ENCODE measurements around the gene NRARP.

Gene NRARP

GRCh38 chr9:137278061-137278701 is 23.9 kb downstream of the NRARP start:
- no peak overlapping the region for H3K9ac ChIP-seq

DNA sequence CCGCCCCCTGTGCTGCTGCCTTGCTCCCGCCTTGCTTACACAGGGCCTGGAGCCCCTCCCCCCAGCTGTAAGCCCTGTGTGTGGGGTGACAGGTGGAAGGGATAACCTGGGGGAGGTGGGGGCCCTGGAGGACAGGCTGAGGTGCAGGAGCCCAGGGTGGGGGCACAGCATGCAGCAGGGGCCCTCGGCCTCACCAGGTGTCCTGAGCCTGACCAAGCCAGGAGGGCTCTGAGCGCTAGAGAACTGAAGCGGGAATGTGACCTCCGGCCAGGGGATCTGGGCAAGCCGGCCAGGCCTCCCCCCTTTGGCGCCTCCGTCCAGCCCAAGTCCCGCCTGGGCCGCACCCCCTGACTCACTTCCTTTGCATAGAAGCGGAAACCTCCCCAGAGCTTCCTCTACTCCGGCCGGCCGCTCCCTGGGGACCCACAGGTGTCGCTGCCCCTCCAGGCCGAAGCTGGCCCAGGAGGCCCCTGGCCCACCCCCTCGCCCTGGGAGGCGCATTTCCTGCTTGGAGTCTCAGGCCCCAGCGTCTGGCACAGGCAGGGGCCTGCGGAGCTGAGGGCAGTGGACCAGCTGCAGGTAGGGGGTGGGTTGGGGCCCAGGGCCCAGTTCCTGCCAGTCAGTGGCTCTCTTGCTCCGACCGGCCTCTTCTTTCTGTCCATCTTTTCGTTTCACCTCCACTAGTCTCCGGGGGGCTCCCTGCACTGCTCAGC is 24.6 kb downstream of the NRARP start, which contains the start of gene TOR4A:
Gene TOR4A, plus strand, starts transcription at position 398 of the 713 bp plus-strand sequence. CDS start 964 bp downstream, outside the sequence.
- H3K36me3 ChIP-seq (ENCODE audit: control insufficient read depth, insufficient read depth, low read length): no peaks in the 10 kb centered on the region

More at GRCh38 chr9:137278061-137278701, 23.9 kb downstream of the NRARP start:
- Histone ChIP-seq H2AFZ (no peak overlapping the region), H3K36me3 (ENCODE audit: control insufficient read depth, insufficient read depth, low read length) (no peaks in the 10 kb centered on the region), H3K4me1 (no peaks in the 10 kb centered on the region), H3K4me3 (ENCODE audit: low read depth, low read length) (peak overlapping the region; percentile 13), H3K27me3 (ENCODE audit: control insufficient read depth, insufficient read depth, low read length) (no peaks in the 10 kb centered on the region), H3K9me3 (ENCODE audit: control insufficient read depth, low read length) (no peaks in the 10 kb centered on the region), H3K27ac (peak overlapping the region; percentile 69), H3K4me2 (ENCODE audit: low read length) (peak overlapping the region; percentile 49), H3K79me2 (no peaks in the 10 kb centered on the region)
- no peak for TF ChIP-seq CTCF (IDR thresholded peaks at IDR 0.05)

DNA sequence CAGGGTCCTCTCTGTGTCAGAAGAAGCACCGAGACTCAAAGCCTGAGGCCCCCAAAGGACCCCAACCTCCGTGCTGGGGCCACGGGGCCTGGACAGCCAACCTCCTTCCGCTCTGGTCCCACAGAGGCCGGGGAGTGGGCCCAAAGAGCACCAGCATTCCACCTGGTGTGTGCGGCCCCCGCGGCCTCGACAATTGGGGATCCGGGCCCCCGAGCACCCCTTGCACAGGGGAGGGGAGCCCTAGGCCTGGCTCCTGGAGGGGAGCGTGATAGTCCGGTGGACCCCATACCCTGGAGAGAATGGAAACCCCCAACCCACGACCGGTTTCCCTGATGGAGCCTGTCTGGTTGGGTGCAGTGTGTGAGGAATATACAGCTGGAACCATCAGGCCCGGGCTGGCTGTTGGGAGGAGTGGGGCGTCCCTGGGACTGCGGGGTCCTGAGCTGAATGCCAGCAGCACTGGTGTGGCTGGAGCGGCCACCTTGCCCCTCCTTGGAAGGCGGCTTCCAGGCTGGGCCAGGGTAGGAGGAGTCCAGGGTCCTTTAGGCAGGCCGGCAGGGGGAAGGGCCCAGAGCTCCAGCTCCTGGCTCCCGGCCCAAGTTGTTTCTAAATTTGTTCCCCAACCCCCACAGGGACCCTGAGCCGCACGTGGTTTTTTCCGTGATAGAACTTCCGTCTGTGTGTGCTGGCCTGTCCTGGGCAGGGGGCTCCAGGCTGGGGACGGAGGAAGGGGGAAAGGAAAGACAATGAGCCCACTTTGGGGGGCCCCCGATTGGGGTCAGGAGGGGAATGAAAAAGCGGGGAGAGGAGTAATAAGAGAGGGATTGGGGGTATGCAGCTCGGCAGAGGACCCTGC is 25.4 kb downstream of the NRARP start:
- Histone ChIP-seq H2AFZ (no peak overlapping the region), H3K9ac (no peak overlapping the region), H3K36me3 (ENCODE audit: control insufficient read depth, insufficient read depth, low read length) (no peaks in the 10 kb centered on the region), H3K9me3 (ENCODE audit: control insufficient read depth, low read length) (no peaks in the 10 kb centered on the region), H3K27me3 (ENCODE audit: control insufficient read depth, insufficient read depth, low read length) (no peaks in the 10 kb centered on the region), H3K27ac (peak overlapping the region; percentile 69), H3K4me2 (ENCODE audit: low read length) (no peak overlapping the region), H3K4me1 (no peaks in the 10 kb centered on the region), H3K4me3 (ENCODE audit: low read depth, low read length) (no peak overlapping the region), H3K79me2 (no peaks in the 10 kb centered on the region)
- TF ChIP-seq CTCF (IDR thresholded peaks at IDR 0.05): no peak

More for the DNA sequence above, 24.6 kb downstream of the NRARP start, which contains the start of gene TOR4A:
- peak within 1 kb of the TSS; percentile 69 for H3K27ac ChIP-seq
- peak within 1 kb of the TSS; percentile 13 for H3K4me3 ChIP-seq (ENCODE audit: low read depth, low read length)
- no peak within 1 kb of the TSS for H2AFZ ChIP-seq
- H3K4me2 ChIP-seq (ENCODE audit: low read length): peak within 1 kb of the TSS; percentile 49
- H3K4me1 ChIP-seq: no peaks in the 10 kb centered on the region
- H3K79me2 ChIP-seq: no peaks in the 10 kb centered on the region
- H3K27me3 ChIP-seq (ENCODE audit: control insufficient read depth, insufficient read depth, low read length): no peaks in the 10 kb centered on the region
- TF ChIP-seq CTCF (IDR thresholded peaks at IDR 0.05): no peak
- H3K9ac ChIP-seq: no peak within 1 kb of the TSS
- H3K9me3 ChIP-seq (ENCODE audit: control insufficient read depth, low read length): no peaks in the 10 kb centered on the region

DNA sequence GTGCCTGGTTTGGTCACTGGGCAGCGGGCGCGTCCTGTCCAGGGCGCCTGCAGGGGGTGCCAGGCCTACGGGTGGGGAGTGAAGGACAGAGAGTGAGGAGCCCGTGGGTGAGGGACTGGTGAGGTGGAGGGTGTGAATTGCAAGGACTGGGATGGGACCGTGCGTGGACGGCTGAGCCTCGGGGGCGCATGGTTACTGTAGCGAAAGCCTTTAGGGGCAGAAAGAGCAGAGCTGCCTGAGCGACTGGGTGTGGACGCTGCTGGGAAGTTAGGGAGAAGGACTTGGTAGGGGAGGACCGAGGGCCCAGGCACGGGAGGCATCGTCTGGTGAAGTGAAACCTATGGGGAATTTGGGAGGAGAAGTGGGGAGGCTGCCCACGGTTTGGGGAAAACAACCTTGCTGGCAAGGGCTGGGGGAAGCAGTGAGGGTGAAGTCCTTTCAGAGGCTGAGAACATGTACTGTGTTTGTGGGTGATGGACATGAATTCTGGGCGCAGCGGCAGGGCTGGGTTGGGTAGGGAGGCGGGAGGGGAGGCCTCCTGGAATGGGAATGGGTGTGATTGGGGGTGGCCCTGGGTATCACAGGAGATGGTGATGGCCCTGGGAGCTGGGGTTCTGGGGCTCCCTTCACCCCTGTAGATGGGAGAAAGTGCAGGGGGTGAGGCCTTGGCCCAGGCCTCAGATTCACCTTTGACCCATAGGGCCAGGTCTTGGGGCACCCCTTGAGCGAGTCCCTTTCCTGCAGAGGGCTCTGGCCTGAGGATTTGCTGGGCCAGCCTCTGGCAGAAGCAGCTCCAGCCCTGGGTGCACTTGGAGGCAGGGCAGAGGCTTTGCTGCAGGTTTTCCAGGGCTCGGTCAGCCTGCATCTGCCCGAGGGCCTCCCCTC is 26.2 kb downstream of the NRARP start:
- Histone ChIP-seq H3K4me1 (no peaks in the 10 kb centered on the region), H3K27me3 (ENCODE audit: control insufficient read depth, insufficient read depth, low read length) (no peaks in the 10 kb centered on the region), H3K27ac (no peak overlapping the region), H3K9me3 (ENCODE audit: control insufficient read depth, low read length) (no peaks in the 10 kb centered on the region), H3K9ac (no peak overlapping the region), H3K79me2 (no peaks in the 10 kb centered on the region), H2AFZ (no peak overlapping the region), H3K4me3 (ENCODE audit: low read depth, low read length) (no peak overlapping the region), H3K4me2 (ENCODE audit: low read length) (no peak overlapping the region), H3K36me3 (ENCODE audit: control insufficient read depth, insufficient read depth, low read length) (no peaks in the 10 kb centered on the region)
- no peak for TF ChIP-seq CTCF (IDR thresholded peaks at IDR 0.05)

All from parathyroid adenoma (tissue), 2 donors.